Activated T-cell treated with anti-CD3 and anti-CD28 coated beads for 4 hours (primary cell): Measurements from ENCODE around the gene STOML2.
A peak's percentile ranks its signal among the peaks of the same experiment; 100 is the strongest.
"Not testable (repeated sequence)": the region's sequence is repeated elsewhere in the genome, so short reads cannot be mapped to it uniquely, and the experiment has no call there.

Experiments used
- DNase-seq: peaks from one replicate; pipeline ENCODE4 v3.0.0-alpha.2; 2020

STOML2 gene

GRCh38 chr9:35102769-35103659 is at the start of gene STOML2:
STOML2 (minus strand) TSS chr9:35103131; CDS start chr9:35103094, 37 bp downstream.
- peak; percentile 85 for DNase-seq

- not testable (repeated sequence) for DNase-seq
These were observed 45.1 kb upstream of the STOML2 start for GRCh38 chr9:35147941-35148563.

GRCh38 chr9:35142037-35142436 is 39.1 kb upstream of the STOML2 start:
- DNase-seq: no peak

- no peak for DNase-seq
These were observed 37.2 kb upstream of the STOML2 start for GRCh38 chr9:35140093-35140492.

GRCh38 chr9:35136866-35137265 is 33.9 kb upstream of the STOML2 start:
- no peak for DNase-seq

GRCh38 chr9:35135988-35136387 is 33.1 kb upstream of the STOML2 start:
- DNase-seq: no peak

GRCh38 chr9:35134920-35135319 is 32.0 kb upstream of the STOML2 start:
- no peak for DNase-seq

GRCh38 chr9:35116898-35117551 is 14.1 kb upstream of the STOML2 start:
- peak; percentile 85 for DNase-seq

- no peak for DNase-seq
These were observed 13.6 kb upstream of the STOML2 start for GRCh38 chr9:35116539-35116897.

GRCh38 chr9:35115680-35116538 is 13.0 kb upstream of the STOML2 start, which contains the start of gene ATOSB:
ATOSB (minus strand) TSS chr9:35115862; CDS start chr9:35108274, 7,588 bp downstream.
- peak; percentile 83 for DNase-seq

GRCh38 chr9:35114840-35115628 is 12.1 kb upstream of the STOML2 start:
- no peak for DNase-seq

GRCh38 chr9:35114113-35114839 is 11.3 kb upstream of the STOML2 start:
- DNase-seq: no peak

- DNase-seq: no peak
These were observed 9.5 kb upstream of the STOML2 start for GRCh38 chr9:35112257-35113020.

GRCh38 chr9:35111001-35111933 is 8.3 kb upstream of the STOML2 start:
- DNase-seq: peak; percentile 91

GRCh38 chr9:35110327-35110761 is 7.4 kb upstream of the STOML2 start:
- no peak for DNase-seq

GRCh38 chr9:35108946-35109575 is 6.1 kb upstream of the STOML2 start:
- no peak for DNase-seq

GRCh38 chr9:35108461-35108860 is 5.5 kb upstream of the STOML2 start:
- no peak for DNase-seq
